ENCODE results near the gene MFSD6L. TPM values are rescaled to one million over a fixed set of nuclear protein-coding genes. Genes with fewer than 3 reads are reported as not detected.

Gene MFSD6L
- total RNA-seq, 1 donor from 2014 or later = not detected

DNA sequence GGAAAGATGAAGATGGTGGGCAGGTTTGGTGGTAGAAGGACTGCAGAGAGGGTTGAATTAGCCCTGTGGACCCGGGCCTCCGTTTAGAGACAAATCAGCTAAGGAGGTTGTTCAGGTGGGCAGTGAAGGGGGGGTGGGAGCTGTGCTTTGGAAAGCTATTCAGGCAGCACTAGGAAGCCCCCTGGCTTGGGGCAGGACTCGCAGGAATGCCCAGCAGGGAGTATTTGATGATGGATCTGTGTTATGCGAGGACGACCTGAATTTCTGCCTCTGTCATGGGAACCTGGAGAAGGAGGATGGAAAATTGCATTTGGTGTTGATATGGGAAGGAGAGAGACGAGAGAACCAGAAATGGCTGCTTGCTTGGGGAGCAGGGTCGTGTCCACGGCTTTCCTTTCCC lies 44.3 kb downstream of the MFSD6L start:
- intact Hi-C loops (cut with DNase I) = no loop called here
- no peak for DNase-seq (ENCODE audit: low spot score)
- no peak for ATAC-seq

DNA sequence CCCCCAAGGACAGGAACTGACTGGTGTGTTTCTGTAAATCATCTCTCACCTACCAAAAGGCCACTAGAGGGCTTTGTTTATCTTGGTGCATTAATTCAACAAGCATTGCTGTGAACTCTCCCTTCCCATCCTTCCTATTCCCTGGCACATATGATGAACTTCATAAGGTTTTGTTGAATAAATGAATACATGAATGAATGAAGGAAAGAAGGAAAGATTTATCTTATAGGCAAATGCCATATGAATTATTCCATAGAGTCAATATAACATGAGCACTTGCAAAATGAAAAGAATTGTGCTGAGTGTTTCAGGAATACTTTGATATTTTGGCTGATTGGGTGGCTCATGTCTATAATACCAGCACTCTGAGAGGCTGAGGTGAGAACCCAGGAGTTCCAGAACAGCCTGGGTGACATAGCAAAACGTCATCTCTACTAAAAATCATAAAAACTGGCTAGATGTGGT lies 45.2 kb downstream of the MFSD6L start:
- DNase-seq (ENCODE audit: low spot score) (no peak), ATAC-seq (no peak)
- intact Hi-C loops (cut with DNase I) = no loop called here

DNA sequence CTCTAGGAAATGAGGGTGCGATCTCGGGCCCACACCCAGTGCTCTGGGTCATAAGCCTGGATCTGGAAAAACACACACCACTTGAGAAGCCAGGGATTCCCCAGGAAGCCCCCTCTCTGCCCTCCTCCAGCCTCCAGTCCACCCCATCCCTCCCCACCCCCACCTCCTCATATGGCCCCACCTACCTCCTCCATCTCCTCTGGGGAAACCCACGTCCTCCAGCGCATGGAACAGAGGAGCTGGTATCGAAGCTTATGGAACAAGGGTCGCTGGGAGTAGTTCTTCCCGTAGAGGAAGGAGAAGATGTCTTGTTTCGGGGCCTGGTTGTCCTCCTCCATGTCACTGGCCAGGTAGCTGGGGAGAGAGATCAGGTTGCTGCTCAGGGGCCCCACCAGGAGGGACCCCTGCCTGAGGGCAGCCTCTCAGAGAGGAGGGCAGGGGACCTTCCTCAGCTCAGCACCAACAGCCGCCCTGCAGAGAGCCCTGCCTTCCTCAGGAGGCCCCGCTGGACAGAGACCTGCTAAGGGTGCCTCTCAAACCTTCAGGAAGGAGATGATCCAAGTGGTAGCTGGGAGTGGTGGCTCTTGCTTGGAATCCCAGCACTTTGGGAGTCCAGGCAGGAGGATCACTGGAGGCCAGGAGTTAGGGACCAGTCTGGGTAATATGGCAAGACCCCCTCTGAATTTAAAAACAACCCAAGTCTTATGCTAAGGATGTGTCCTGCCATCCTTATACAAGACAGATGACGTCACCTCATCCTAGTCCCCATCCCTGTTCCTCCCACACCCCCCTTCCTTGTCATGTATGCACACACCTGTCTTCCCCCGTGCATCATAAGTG lies 45.8 kb downstream of the MFSD6L start:
- intact Hi-C loops (cut with DNase I) = no loop called here
- DNase-seq (ENCODE audit: low spot score) (no peak), ATAC-seq (no peak)

DNA sequence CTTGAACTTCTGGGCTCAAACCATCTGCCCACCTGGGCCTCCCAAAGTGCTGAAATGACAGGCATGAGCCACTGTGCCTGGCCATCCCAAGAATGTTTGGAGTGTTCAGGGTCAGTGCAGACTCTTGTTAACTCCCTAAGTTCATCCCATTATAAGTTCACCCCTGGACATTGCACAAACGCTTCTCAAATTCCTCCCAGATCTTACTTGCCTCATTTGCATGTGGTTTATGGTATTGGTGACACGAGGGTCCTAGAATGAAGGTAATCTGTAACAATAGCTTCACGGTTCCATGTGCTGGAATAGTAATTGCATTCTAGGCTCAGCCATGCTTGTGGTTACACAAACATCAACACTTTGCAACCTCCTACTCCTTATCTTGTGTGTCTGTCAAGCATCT lies 49.5 kb downstream of the MFSD6L start:
- intact Hi-C loops (cut with DNase I) = loop anchor here (10.0 kb wide), 1 partner anchor 175 kb away; no protein-coding TSS in a partner anchor
- no peak for ATAC-seq
- no peak for DNase-seq (ENCODE audit: low spot score)

DNA sequence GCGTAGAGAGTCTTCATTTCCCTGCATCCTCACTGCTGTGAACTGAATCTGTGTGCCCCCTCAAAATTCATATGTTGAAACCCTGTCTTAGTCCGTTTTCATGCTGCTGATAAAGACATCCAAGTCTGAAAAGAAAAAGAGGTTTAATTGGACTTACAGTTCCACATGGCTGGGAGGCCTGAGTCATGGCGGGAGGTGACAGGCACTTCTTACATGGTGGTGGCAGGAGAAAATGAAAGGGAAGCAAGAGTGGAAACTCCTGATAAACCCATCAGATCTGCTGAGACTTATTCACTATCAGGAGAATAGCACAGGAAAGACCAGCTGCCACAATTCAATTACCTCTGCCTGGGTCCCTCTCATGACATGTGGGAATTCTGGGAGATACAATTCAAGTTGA lies 51.4 kb downstream of the MFSD6L start:
- intact Hi-C loops (cut with DNase I) = loop anchor here (2.0 to 10.0 kb wide), 2 partner anchors 53 to 173 kb away; no protein-coding TSS in a partner anchor
- no peak for DNase-seq (ENCODE audit: low spot score)
- ATAC-seq = no peak

Other genes starting within 250 kb of the MFSD6L start
- 75.7 TPM for gene MYH10, start 168.6 kb downstream of the MFSD6L start, total RNA-seq
- not detected for gene CCDC42, start 54.5 kb downstream of the MFSD6L start, total RNA-seq
- gene SPDYE4, start 40.8 kb downstream of the MFSD6L start, total RNA-seq = not detected
- 2.1 TPM for gene PIK3R6, start 68.3 kb upstream of the MFSD6L start, total RNA-seq
- 15.1 TPM for gene PIK3R5, start 166.3 kb upstream of the MFSD6L start, total RNA-seq
- gene NTN1, start 222.1 kb upstream of the MFSD6L start, total RNA-seq = 22.8 TPM